GM19463 (cell line): Measurements from ENCODE around the gene CDC42.
"Not testable (repeated sequence)": the region's sequence is repeated elsewhere in the genome, so short reads cannot be mapped to it uniquely, and the experiment has no call there.

Source experiments
- ATAC-seq: cut with Tn5 transposase; IDR thresholded peaks from one replicate; pipeline ENCODE4 v1.9.1; 2021; ENCODE audit warnings: mild to moderate bottlenecking, moderate library complexity; ENCODE audit not compliant: unreplicated experiment

The CDC42 gene

GRCh38 chr1:22064751-22065402 lies 12.4 kb downstream of the CDC42 start:
- ATAC-seq, result no peak

DNA sequence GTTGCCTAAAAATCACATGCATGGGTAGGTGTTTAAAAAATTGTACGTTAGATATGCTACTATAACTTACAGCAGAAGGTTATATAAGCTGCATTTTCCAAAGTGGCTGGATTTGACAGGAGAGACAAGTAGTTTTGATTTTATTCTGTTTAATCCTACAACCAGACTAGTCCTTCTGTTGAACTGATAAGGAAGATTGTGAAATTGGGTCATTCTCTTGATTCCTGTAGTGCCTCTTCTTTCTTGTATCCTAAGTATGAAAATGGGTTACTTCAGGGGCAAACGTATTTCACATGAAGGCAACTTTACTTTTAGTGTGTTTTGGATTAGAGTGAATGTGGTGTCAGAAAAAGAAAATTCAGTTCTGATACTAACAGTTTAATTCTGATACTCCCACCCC lies 19.0 kb downstream of the CDC42 start:
- ATAC-seq, result no peak

DNA sequence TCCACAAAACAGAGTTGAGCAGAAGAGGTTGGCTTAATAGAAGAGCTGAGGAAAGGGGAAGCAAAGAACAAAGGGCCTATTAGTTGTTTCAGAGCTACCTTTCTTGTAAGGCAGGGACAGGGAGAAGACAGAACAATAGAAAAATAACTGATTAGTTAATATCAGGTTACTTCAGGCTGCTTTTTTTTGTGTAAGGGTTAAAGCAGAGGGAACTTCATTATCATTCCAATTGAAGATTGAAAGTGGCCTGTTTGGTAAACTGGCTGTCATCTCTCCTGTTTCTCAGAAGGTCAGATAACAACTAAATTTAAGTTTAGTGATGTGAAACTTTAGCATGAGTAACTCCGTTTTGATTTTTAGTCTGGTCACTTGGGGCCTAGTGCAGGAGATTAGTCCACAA lies 22.3 kb downstream of the CDC42 start:
- ATAC-seq, result no peak

GRCh38 chr1:22075718-22076117 lies 23.2 kb downstream of the CDC42 start:
- no peak for ATAC-seq

- no peak for ATAC-seq
Measured at GRCh38 chr1:22076346-22076745, 23.8 kb downstream of the CDC42 start.

- no peak for ATAC-seq
Measured at GRCh38 chr1:22077728-22078127, 25.2 kb downstream of the CDC42 start.

DNA sequence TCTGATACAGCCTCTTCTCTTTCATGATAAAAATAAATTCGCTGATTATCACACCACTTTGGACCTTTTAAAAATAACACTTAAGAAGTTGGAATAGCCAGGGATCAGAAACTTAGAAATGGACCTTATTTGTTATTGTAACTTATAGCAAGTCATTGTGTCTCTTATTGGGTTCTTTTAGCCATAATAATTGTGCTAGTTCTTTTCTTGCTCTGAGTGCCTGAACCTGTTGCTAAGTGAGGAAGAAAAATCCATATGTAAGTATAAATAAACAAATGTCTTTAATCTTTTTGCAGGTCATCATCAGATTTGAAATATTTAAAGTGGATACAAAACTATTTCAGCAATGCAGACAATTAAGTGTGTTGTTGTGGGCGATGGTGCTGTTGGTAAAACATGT lies 25.6 kb downstream of the CDC42 start:
- no peak for ATAC-seq

DNA sequence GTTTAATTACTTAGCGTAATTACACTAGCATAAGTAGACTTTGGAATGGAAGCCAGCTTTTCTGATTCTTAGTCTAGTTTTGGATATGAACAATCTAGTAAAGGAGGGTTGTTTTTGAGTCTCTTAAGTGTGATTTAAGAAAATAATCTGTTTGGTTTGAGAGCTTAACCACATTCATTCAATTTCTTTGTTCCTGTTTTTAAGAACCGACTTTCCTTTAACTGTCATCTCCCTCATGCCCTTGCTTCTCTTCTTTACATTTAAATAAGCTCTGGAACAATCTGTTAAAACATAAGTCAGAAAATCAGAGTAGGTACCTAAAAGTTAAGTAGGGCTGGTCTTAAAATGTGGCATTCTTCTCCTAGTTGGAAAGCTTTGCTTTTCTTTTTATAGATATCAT lies 27.7 kb downstream of the CDC42 start:
- no peak for ATAC-seq

DNA sequence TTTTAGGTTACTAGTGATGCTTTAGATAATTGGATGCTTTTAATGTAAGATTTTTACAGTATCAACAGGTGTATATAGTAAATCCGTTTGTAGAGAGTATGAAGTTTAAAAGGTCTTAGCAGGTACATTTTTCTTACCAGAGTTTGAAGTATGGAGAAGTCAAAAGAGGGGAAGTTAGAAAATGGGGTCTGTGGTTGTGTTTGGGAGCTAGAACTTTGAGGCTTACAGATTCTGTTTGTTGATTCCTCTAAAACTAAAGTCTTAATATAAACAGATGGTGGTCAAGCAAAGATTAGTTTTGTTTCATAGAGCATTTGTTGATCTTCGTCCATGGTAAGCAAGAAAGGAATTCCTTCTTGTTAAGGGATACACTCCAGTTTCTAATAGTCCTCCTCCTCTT lies 35.8 kb downstream of the CDC42 start:
- no peak for ATAC-seq

DNA sequence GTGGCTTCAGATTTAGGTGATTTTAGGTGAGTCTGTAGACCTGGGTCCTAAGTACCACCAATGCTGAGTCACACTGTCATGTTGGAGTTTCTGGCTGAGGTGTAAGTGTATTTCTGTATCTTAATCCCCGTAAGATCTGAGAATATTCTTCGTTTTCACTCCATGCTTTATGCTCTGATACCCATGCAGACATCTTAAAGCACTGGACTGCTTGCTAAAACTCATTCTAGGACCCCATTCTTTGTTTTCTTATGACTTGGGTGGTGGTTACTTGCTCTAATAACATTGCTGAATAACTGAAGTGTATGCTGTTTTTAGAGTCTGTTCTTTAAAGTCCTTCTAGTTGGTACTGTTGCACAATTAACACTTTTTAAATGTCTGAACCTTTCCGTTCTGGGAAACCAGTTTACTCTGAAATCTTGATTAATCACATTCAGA lies 36.6 kb downstream of the CDC42 start:
- ATAC-seq, result no peak

- ATAC-seq, result no peak
Measured at GRCh38 chr1:22089787-22090186, 37.3 kb downstream of the CDC42 start.

DNA sequence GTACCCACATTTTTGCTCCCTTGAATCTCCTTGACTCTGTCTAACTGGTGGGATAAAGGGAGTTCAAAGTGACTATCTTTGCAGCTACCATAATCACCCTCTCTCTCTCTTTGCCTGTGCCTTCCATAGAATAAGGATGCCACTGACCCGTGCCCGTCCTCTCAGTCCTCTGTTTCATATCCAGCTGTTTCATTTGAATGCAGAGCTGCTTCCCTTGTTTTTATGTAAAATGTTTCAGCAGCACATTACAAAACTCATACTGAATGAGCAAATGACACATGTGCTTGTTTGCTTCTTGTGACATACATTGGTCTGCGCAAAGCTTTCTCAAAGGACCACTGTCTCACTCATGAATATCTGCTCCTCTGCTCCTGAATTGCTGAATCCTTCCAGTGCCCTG lies 38.4 kb downstream of the CDC42 start:
- no peak for ATAC-seq

- not testable (repeated sequence) for ATAC-seq
Measured at GRCh38 chr1:22092026-22092768, 39.7 kb downstream of the CDC42 start.

- no peak for ATAC-seq
Measured at GRCh38 chr1:22093513-22093912, 41.0 kb downstream of the CDC42 start.

GRCh38 chr1:22096036-22096435 lies 43.5 kb downstream of the CDC42 start:
- ATAC-seq, result no peak

- no peak for ATAC-seq
Measured at GRCh38 chr1:22096463-22096862, 44.0 kb downstream of the CDC42 start.

- no peak for ATAC-seq
Measured at GRCh38 chr1:22098752-22099151, 46.2 kb downstream of the CDC42 start.

GRCh38 chr1:22100168-22100567 lies 47.7 kb downstream of the CDC42 start:
- ATAC-seq, result no peak

GRCh38 chr1:22101199-22101598 lies 48.7 kb downstream of the CDC42 start:
- no peak for ATAC-seq

- no peak for ATAC-seq
Measured at GRCh38 chr1:22101995-22102394, 49.5 kb downstream of the CDC42 start.

GRCh38 chr1:22102746-22103145 lies 50.2 kb downstream of the CDC42 start:
- no peak for ATAC-seq

GRCh38 chr1:22104094-22104493 lies 51.6 kb downstream of the CDC42 start:
- no peak for ATAC-seq
